ENCODE measurements around the gene DOCK1. TPM values are rescaled to one million over a fixed set of nuclear protein-coding genes. Genes with fewer than 3 reads are reported as not detected.

Gene DOCK1
- total and polyA plus RNA-seq, 3 donors from 2014 or later = 19.0 to 46.2 (median 32.0) TPM

- TF ChIP-seq POLR2A (IDR thresholded peaks at IDR 0.05) = no peak
- no peak for TF ChIP-seq CTCF (IDR thresholded peaks at IDR 0.05)
- H3K36me3 ChIP-seq (ENCODE audit: low read depth, missing control alignments) = no peaks in the 10 kb centered on the region
- H3K27ac ChIP-seq = no peak overlapping the region
- intact Hi-C loops (cut with DNase I; ENCODE audit: low total_unique reads) = no loop called here
- no peak for DNase-seq
- H3K4me1 ChIP-seq = no peaks in the 10 kb centered on the region
- H3K4me3 ChIP-seq = no peak overlapping the region
- no peaks in the 10 kb centered on the region for H3K9me3 ChIP-seq
- H3K27me3 ChIP-seq = no peaks in the 10 kb centered on the region
- WGBS, 2 donors = 82 to 96% methylated on average over 3 of the region's 3 CpGs
Measured at GRCh38 chr10:127236266-127236665, 331.0 kb downstream of the DOCK1 start.

GRCh38 chr10:127242914-127243313 lies 337.7 kb downstream of the DOCK1 start:
- H3K4me1 ChIP-seq = peaks cover 5% of the 10 kb centered on the region
- no peak for TF ChIP-seq CTCF (IDR thresholded peaks at IDR 0.05)
- no peak for TF ChIP-seq POLR2A (IDR thresholded peaks at IDR 0.05)
- peak overlapping the region in 1 of 2 donors; percentile 19 for H3K27ac ChIP-seq
- DNase-seq = no peak
- no peak overlapping the region for H3K4me3 ChIP-seq
- no peaks in the 10 kb centered on the region for H3K27me3 ChIP-seq
- WGBS, 2 donors = 30 to 52% methylated on average over 3 of the region's 3 CpGs
- no peaks in the 10 kb centered on the region for H3K9me3 ChIP-seq
- intact Hi-C loops (cut with DNase I; ENCODE audit: low total_unique reads) = no loop called here
- H3K36me3 ChIP-seq (ENCODE audit: low read depth, missing control alignments) = no peaks in the 10 kb centered on the region

GRCh38 chr10:127243490-127244272 lies 338.5 kb downstream of the DOCK1 start:
- WGBS, 2 donors = 44 to 48% methylated on average over 4 of the region's 4 CpGs
- intact Hi-C loops (cut with DNase I; ENCODE audit: low total_unique reads) = no loop called here
- H3K27ac ChIP-seq = no peak overlapping the region
- H3K36me3 ChIP-seq (ENCODE audit: low read depth, missing control alignments) = no peaks in the 10 kb centered on the region
- no peaks in the 10 kb centered on the region for H3K9me3 ChIP-seq
- TF ChIP-seq POLR2A (IDR thresholded peaks at IDR 0.05) (no peak), CTCF (IDR thresholded peaks at IDR 0.05) (peak in 1 of 3 experiments; percentile 20)
- DNase-seq = peak; percentile 62
- H3K4me1 ChIP-seq = peaks cover 5% of the 10 kb centered on the region
- H3K4me3 ChIP-seq = no peak overlapping the region
- H3K27me3 ChIP-seq = no peaks in the 10 kb centered on the region

GRCh38 chr10:127245456-127245855 lies 340.2 kb downstream of the DOCK1 start:
- no peak for DNase-seq

More at GRCh38 chr10:127245456-127245855, 340.2 kb downstream of the DOCK1 start:
- Histone ChIP-seq H3K27me3 (no peaks in the 10 kb centered on the region), H3K36me3 (ENCODE audit: low read depth, missing control alignments) (no peaks in the 10 kb centered on the region), H3K9me3 (no peaks in the 10 kb centered on the region), H3K4me1 (peaks cover 5% of the 10 kb centered on the region), H3K27ac (no peak overlapping the region), H3K4me3 (no peak overlapping the region)
- 81 to 95% methylated on average over 10 of the region's 10 CpGs for WGBS, 2 donors
- TF ChIP-seq POLR2A (IDR thresholded peaks at IDR 0.05) = no peak
- no peak for TF ChIP-seq CTCF (IDR thresholded peaks at IDR 0.05)
- intact Hi-C loops (cut with DNase I; ENCODE audit: low total_unique reads) = no loop called here
